ENCODE data around the gene KAZN. TPM values are rescaled to one million over a fixed set of nuclear protein-coding genes. Genes with fewer than 3 reads are reported as not detected.

KAZN gene
- total and polyA plus RNA-seq, 2 of the 8 experiments (the other 6 are each of a cell fraction or from before 2014, with no cell fraction given) = 3.7 to 11.8 TPM

- FAIRE-seq = no peak
- H3K79me1 ChIP-seq (ENCODE audit: low read depth, low read length) = no peaks in the 10 kb centered on the region
- no peak overlapping the region for H4K91ac ChIP-seq (replicated peaks; ENCODE audit: insufficient read length, low read length)
- peaks cover 17 to 26% (median 25%) of the 10 kb centered on the region in 4 experiments for H3K4me1 ChIP-seq (replicated peaks in 1 of 4; ENCODE audit: control insufficient read depth in 3 of 4, insufficient read depth in 4 of 4, low read length in 3 of 4)
- H3K56ac ChIP-seq (replicated peaks; ENCODE audit: insufficient read length, low read depth, low read length) = no peak overlapping the region
- H3K27me3 ChIP-seq (replicated peaks in 1 of 4; ENCODE audit: control insufficient read depth in 3 of 4, extremely low read depth in 1 of 4, insufficient read depth in 3 of 4, low read length in 3 of 4) = peaks cover 0 to 4% (median 0%) of the 10 kb centered on the region in 4 experiments; a peak in 3 of 7 replicates
- H3K4ac ChIP-seq (replicated peaks; ENCODE audit: insufficient read length, low read depth, low read length) = no peak overlapping the region
- no peak overlapping the region for H2BK120ac ChIP-seq (replicated peaks; ENCODE audit: low read depth, low read length)
- peak overlapping the region; percentile 17; the same call in 1 of the 2 replicates for H2BK5ac ChIP-seq (ENCODE audit: low read depth, low read length)
- no peak for DNase-seq (ENCODE audit: low read depth in 1 of 2, low spot score in 2 of 2)
- POLR2A ChIA-PET (ENCODE audit: partially characterized antibody) = no interaction called here
- no peaks in the 10 kb centered on the region for H3K9me3 ChIP-seq (ENCODE audit: insufficient read depth in 2 of 2, low read depth in 1 of 2, low read length in 1 of 2)
- peak overlapping the region; percentile 51; the same call in 1 of the 2 replicates for H3K18ac ChIP-seq (ENCODE audit: extremely low read depth, low read length)
- no peak overlapping the region for H3K4me3 ChIP-seq (ENCODE audit: extremely low read depth in 1 of 4, insufficient read depth in 2 of 4, low read depth in 3 of 4, low read length in 4 of 4)
- peak overlapping the region; percentile 72; the same call in 1 of the 2 replicates for H2BK12ac ChIP-seq (ENCODE audit: low read depth, low read length)
- no peak overlapping the region for H3K9ac ChIP-seq (replicated peaks in 1 of 4; ENCODE audit: extremely low read depth in 1 of 4, low read depth in 3 of 4, low read length in 3 of 4)
- no peak overlapping the region for H4K5ac ChIP-seq (ENCODE audit: insufficient read length, low read depth, low read length)
- no peaks in the 10 kb centered on the region for H3K36me3 ChIP-seq (ENCODE audit: control insufficient read depth in 2 of 4, insufficient read depth in 4 of 4, low read length in 3 of 4)
- no peak overlapping the region for H2BK20ac ChIP-seq (ENCODE audit: low read length)
- H3K4me2 ChIP-seq (ENCODE audit: insufficient read depth in 1 of 2, low read depth in 2 of 2, low read length in 2 of 2) = no peak overlapping the region
- H2BK15ac ChIP-seq (ENCODE audit: low read length) = no peak overlapping the region
- H2AFZ ChIP-seq (ENCODE audit: low read length) = no peak overlapping the region
- no peaks in the 10 kb centered on the region for H3K79me2 ChIP-seq (ENCODE audit: control insufficient read depth in 1 of 2, insufficient read depth in 2 of 2, low read length in 2 of 2)
- no peak overlapping the region for H3K23ac ChIP-seq (ENCODE audit: insufficient read length)
- H2AK5ac ChIP-seq (ENCODE audit: low read depth, low read length) = 0 out of 2 replicates have a peak overlapping the region, but pooled peaks have one; percentile 10
- no peaks in the 10 kb centered on the region for H4K20me1 ChIP-seq (replicated peaks in 1 of 2; ENCODE audit: control insufficient read depth in 1 of 2, insufficient read depth in 2 of 2, low read length in 2 of 2)
- WGBS, 2 experiments (ENCODE audit: extremely low coverage in 1 of 2, insufficient coverage in 1 of 2, insufficient read length in 1 of 2, insufficient replicate concordance in 2 of 2, low coverage in 1 of 2, low lambda C conversion rate in 2 of 2, missing lambda C conversion rate in 1 of 2) = 81% methylated on average over 6 of the region's 6 CpGs; no CpG with 5 or more reads in 1 of the 2 experiments
- H3K23me2 ChIP-seq (ENCODE audit: low read depth, low read length) = no peaks in the 10 kb centered on the region; the same call in 1 of the 2 replicates
- H3K27ac ChIP-seq (ENCODE audit: low read depth, low read length) = no peak overlapping the region
- H4K8ac ChIP-seq (ENCODE audit: extremely low read depth, insufficient read depth, low read length) = no peak overlapping the region
- H3K14ac ChIP-seq (ENCODE audit: insufficient read length) = no peak overlapping the region
- CTCF ChIA-PET (ENCODE audit: partially characterized antibody) = no interaction called here
- no peak for TF ChIP-seq NRF1 (IDR thresholded peaks at IDR 0.05; ENCODE audit: low read depth, low read length)
- no peak for TF ChIP-seq NANOG (IDR thresholded peaks at IDR 0.05; ENCODE audit: insufficient read depth, low read depth, low read length, poor library complexity, severe bottlenecking)
- no peak for TF ChIP-seq SIN3A (conservative IDR thresholded peaks at IDR 0.05 in 1 of 2, IDR thresholded peaks at IDR 0.05 in 1 of 2; ENCODE audit: low read depth in 1 of 2, low read length in 2 of 2)
- TF ChIP-seq POU5F1 (IDR thresholded peaks at IDR 0.05; ENCODE audit: low read depth, low read length) = no peak
- no peak for TF ChIP-seq KDM4A (IDR thresholded peaks at IDR 0.05; ENCODE audit: low read depth, low read length, severe bottlenecking)
- TF ChIP-seq ATF2 (IDR thresholded peaks at IDR 0.05; ENCODE audit: low read length) = no peak
- no peak for TF ChIP-seq PHF8 (conservative IDR thresholded peaks at IDR 0.05; ENCODE audit: low read depth, low read length)
- no peak for TF ChIP-seq GTF2F1 (IDR thresholded peaks at IDR 0.05; ENCODE audit: borderline replicate concordance, low read depth, low read length)
- no peak for TF ChIP-seq TAF1 (IDR thresholded peaks at IDR 0.05; ENCODE audit: low read depth, low read length)
- no peak for TF ChIP-seq RAD21 (IDR thresholded peaks at IDR 0.05 in 1 of 2, conservative IDR thresholded peaks at IDR 0.05 in 1 of 2; ENCODE audit: low read depth in 2 of 2, low read length in 2 of 2)
- TF ChIP-seq HDAC6 (IDR thresholded peaks at IDR 0.05; ENCODE audit: low read depth, low read length) = no peak
These were observed 144.9 kb downstream of the KAZN start for GRCh38 chr1:14743368-14743767.
